ENCODE measurements around the gene DST. TPM values are rescaled to one million over a fixed set of nuclear protein-coding genes. Genes with fewer than 3 reads are reported as not detected.

Gene DST
- total RNA-seq, 1 experiment from 2014 or later, result 71.8 TPM

GRCh38 chr6:56495654-56496053, 147.0 kb downstream of the DST start:
- Histone ChIP-seq H3K4me3 (ENCODE audit: low read depth, low read length, poor library complexity, severe bottlenecking) (no peak overlapping the region), H3K9me3 (ENCODE audit: low read depth, low read length, poor library complexity, severe bottlenecking) (no peaks in the 10 kb centered on the region), H3K4me1 (ENCODE audit: insufficient read depth, low read length, poor library complexity, severe bottlenecking) (no peaks in the 10 kb centered on the region), H3K36me3 (ENCODE audit: insufficient read depth, low read length, poor library complexity, severe bottlenecking) (peaks cover 17% of the 10 kb centered on the region), H3K27me3 (replicated peaks; ENCODE audit: insufficient read depth, low read depth, low read length, poor library complexity) (no peaks in the 10 kb centered on the region), H3K27ac (ENCODE audit: low read depth, low read length, poor library complexity, severe bottlenecking) (no peak overlapping the region)
- DNase-seq (ENCODE audit: low spot score), result no peak
- BruUV-seq (replicated peaks), result no TSS peak
- ChIA-PET POLR2A (ENCODE audit: low non-redundant PET) (no interaction called here), CTCF (no interaction called here)
- intact Hi-C loops (cut with micrococcal nuclease; ENCODE audit: unreplicated experiment), result no loop called here
- no peak for TF ChIP-seq CTCF (conservative IDR thresholded peaks at IDR 0.05; ENCODE audit: low read depth, low read length)
- no peak for TF ChIP-seq EZH2 (IDR thresholded peaks at IDR 0.05; ENCODE audit: borderline replicate concordance, low read depth, low read length, poor library complexity, severe bottlenecking)

- TF ChIP-seq EZH2 (IDR thresholded peaks at IDR 0.05; ENCODE audit: borderline replicate concordance, low read depth, low read length, poor library complexity, severe bottlenecking) (no peak), CTCF (conservative IDR thresholded peaks at IDR 0.05; ENCODE audit: low read depth, low read length) (no peak)
- DNase-seq (ENCODE audit: low spot score), result no peak
- intact Hi-C loops (cut with micrococcal nuclease; ENCODE audit: unreplicated experiment), result no loop called here
- H3K27ac ChIP-seq (ENCODE audit: low read depth, low read length, poor library complexity, severe bottlenecking), result no peak overlapping the region
- POLR2A ChIA-PET (ENCODE audit: low non-redundant PET), result no interaction called here
- H3K36me3 ChIP-seq (ENCODE audit: insufficient read depth, low read length, poor library complexity, severe bottlenecking), result peaks cover 13% of the 10 kb centered on the region
- H3K4me1 ChIP-seq (ENCODE audit: insufficient read depth, low read length, poor library complexity, severe bottlenecking), result no peaks in the 10 kb centered on the region
- H3K9me3 ChIP-seq (ENCODE audit: low read depth, low read length, poor library complexity, severe bottlenecking), result no peaks in the 10 kb centered on the region
- CTCF ChIA-PET, result no interaction called here
- no peak overlapping the region for H3K4me3 ChIP-seq (ENCODE audit: low read depth, low read length, poor library complexity, severe bottlenecking)
- BruUV-seq (replicated peaks), result no TSS peak
- no peaks in the 10 kb centered on the region for H3K27me3 ChIP-seq (replicated peaks; ENCODE audit: insufficient read depth, low read depth, low read length, poor library complexity)
Measured at GRCh38 chr6:56491606-56492328, 150.9 kb downstream of the DST start.

GRCh38 chr6:56490993-56491392, 151.7 kb downstream of the DST start:
- BruUV-seq (replicated peaks), result no TSS peak
- intact Hi-C loops (cut with micrococcal nuclease; ENCODE audit: unreplicated experiment), result no loop called here
- POLR2A ChIA-PET (ENCODE audit: low non-redundant PET), result no interaction called here

More at GRCh38 chr6:56490993-56491392, 151.7 kb downstream of the DST start:
- no peak overlapping the region for H3K4me3 ChIP-seq (ENCODE audit: low read depth, low read length, poor library complexity, severe bottlenecking)
- no peak for DNase-seq (ENCODE audit: low spot score)
- no peaks in the 10 kb centered on the region for H3K27me3 ChIP-seq (replicated peaks; ENCODE audit: insufficient read depth, low read depth, low read length, poor library complexity)
- no peak overlapping the region for H3K27ac ChIP-seq (ENCODE audit: low read depth, low read length, poor library complexity, severe bottlenecking)
- H3K4me1 ChIP-seq (ENCODE audit: insufficient read depth, low read length, poor library complexity, severe bottlenecking), result no peaks in the 10 kb centered on the region
- TF ChIP-seq CTCF (conservative IDR thresholded peaks at IDR 0.05; ENCODE audit: low read depth, low read length) (no peak), EZH2 (IDR thresholded peaks at IDR 0.05; ENCODE audit: borderline replicate concordance, low read depth, low read length, poor library complexity, severe bottlenecking) (no peak)
- CTCF ChIA-PET, result no interaction called here
- H3K9me3 ChIP-seq (ENCODE audit: low read depth, low read length, poor library complexity, severe bottlenecking), result no peaks in the 10 kb centered on the region
- H3K36me3 ChIP-seq (ENCODE audit: insufficient read depth, low read length, poor library complexity, severe bottlenecking), result peaks cover 13% of the 10 kb centered on the region
